HG03108 (cell line): ENCODE measurements around the gene TAS2R4.
A peak's percentile ranks its signal among the peaks of the same experiment; 100 is the strongest.
"Not testable (repeated sequence)": the region's sequence is repeated elsewhere in the genome, so short reads cannot be mapped to it uniquely, and the experiment has no call there.

ENCODE experiments used
- ATAC-seq: cut with Tn5 transposase; IDR thresholded peaks from one replicate; pipeline ENCODE4 v1.9.1; 2021; ENCODE audit warnings: moderate library complexity; ENCODE audit not compliant: unreplicated experiment

TAS2R4 gene

GRCh38 chr7:141776374-141776773 lies at the start of gene TAS2R4:
Gene TAS2R4, plus strand, starts transcription at chr7:141776674. Its CDS starts 1,815 bp downstream, at chr7:141778489.
- no peak for ATAC-seq

- no peak for ATAC-seq
These were observed 47.5 kb upstream of the TAS2R4 start for GRCh38 chr7:141729020-141729419.

GRCh38 chr7:141731476-141732149 lies 44.9 kb upstream of the TAS2R4 start:
- no peak for ATAC-seq

- no peak for ATAC-seq
These were observed 39.2 kb upstream of the TAS2R4 start for GRCh38 chr7:141737118-141737835.

- ATAC-seq: peak; percentile 92
These were observed 38.5 kb upstream of the TAS2R4 start, which contains the start of gene SSBP1 for GRCh38 chr7:141737836-141738591. Gene SSBP1, plus strand, starts transcription at chr7:141738358. Its CDS starts 809 bp downstream, at chr7:141739167.

- no peak for ATAC-seq
These were observed 37.9 kb upstream of the TAS2R4 start for GRCh38 chr7:141738592-141739013.

GRCh38 chr7:141739250-141739649 lies 37.2 kb upstream of the TAS2R4 start:
- ATAC-seq: no peak

- no peak for ATAC-seq
These were observed 34.2 kb upstream of the TAS2R4 start for GRCh38 chr7:141742229-141742628.

- ATAC-seq: no peak
These were observed 32.3 kb upstream of the TAS2R4 start for GRCh38 chr7:141744131-141744530.

- ATAC-seq: no peak
These were observed 28.1 kb upstream of the TAS2R4 start for GRCh38 chr7:141748396-141748795.

- not testable (repeated sequence) for ATAC-seq
These were observed 24.6 kb upstream of the TAS2R4 start for GRCh38 chr7:141751904-141752303.

- no peak for ATAC-seq
These were observed 23.8 kb upstream of the TAS2R4 start for GRCh38 chr7:141752634-141753033.

- ATAC-seq: no peak
These were observed 21.5 kb upstream of the TAS2R4 start for GRCh38 chr7:141754939-141755338.

GRCh38 chr7:141763797-141764196 lies 12.7 kb upstream of the TAS2R4 start, which contains the start of gene TAS2R3:
Gene TAS2R3, plus strand, starts transcription at chr7:141764097. Its CDS starts 62 bp downstream, at chr7:141764159.
- no peak for ATAC-seq

GRCh38 chr7:141770083-141770583 lies 6.3 kb upstream of the TAS2R4 start:
- not testable (repeated sequence) for ATAC-seq

- no peak for ATAC-seq
These were observed 9.5 kb downstream of the TAS2R4 start for GRCh38 chr7:141785706-141786552.

GRCh38 chr7:141788296-141788695 lies 11.8 kb downstream of the TAS2R4 start:
- no peak for ATAC-seq

- no peak for ATAC-seq
These were observed 13.4 kb downstream of the TAS2R4 start, which contains the start of gene TAS2R5 for GRCh38 chr7:141789917-141790316. Gene TAS2R5, plus strand, starts transcription at chr7:141790217. Its CDS starts 145 bp downstream, at chr7:141790362.

GRCh38 chr7:141792526-141792925 lies 16.1 kb downstream of the TAS2R4 start:
- ATAC-seq: no peak

- ATAC-seq: no peak
These were observed 43.6 kb downstream of the TAS2R4 start for GRCh38 chr7:141820067-141820466.
